ENCODE data around the gene GMEB1. TPM values are rescaled to one million over a fixed set of nuclear protein-coding genes. Genes with fewer than 3 reads are reported as not detected.
"Not testable (repeated sequence)": the region's sequence is repeated elsewhere in the genome, so short reads cannot be mapped to it uniquely, and the experiment has no call there.

The GMEB1 gene
- total RNA-seq, 1 donor from 2014 or later, result 12.4 TPM

DNA sequence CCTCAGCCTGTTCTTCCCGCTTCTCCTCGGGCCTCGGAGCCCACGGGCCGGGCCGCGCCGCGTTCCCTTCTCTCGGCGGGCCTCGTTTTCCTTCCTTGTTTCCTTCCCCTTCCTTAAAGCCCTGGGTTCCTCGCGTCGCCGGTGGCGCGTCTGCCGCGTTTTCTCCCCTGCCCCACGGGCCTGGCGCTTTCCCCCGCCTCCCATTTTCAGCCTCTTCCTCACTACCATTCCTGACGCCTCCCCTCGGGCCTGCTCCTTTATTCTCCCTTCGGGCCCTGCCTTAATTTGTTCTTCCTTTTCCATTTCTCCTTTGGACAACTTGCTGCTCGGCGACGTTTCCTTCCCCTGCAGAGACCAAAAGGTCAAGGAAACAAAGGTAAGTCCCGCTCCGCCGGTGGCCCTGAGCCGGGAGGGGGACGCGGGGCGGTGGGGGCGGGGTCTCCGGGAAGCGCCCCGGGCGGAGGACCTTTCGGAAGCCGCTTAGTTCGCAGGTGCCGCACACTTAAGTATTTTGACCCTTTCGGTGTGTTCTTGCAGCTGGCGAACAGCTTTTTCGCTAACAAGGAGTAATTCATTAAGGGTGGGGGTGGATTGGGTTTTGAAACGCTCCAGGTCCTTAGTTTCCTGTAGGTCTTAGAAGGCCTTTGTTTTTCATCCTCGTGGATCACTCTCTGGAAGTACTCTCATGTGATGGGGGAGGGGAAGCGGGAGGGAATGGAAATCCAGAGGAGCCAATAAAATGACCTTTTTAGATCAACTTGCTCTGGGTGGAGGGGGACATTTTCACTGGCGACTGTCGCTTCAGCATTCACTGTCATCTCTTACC lies 68.9 kb downstream of the GMEB1 start:
- no peak for ATAC-seq
- DNase-seq (ENCODE audit: low spot score), result no peak
- intact Hi-C loops (cut with DNase I), result no loop called here

GRCh38 chr1:28740118-28740517 lies 71.5 kb downstream of the GMEB1 start:
- ATAC-seq (no peak), DNase-seq (ENCODE audit: low spot score) (no peak)
- intact Hi-C loops (cut with DNase I), result no loop called here

DNA sequence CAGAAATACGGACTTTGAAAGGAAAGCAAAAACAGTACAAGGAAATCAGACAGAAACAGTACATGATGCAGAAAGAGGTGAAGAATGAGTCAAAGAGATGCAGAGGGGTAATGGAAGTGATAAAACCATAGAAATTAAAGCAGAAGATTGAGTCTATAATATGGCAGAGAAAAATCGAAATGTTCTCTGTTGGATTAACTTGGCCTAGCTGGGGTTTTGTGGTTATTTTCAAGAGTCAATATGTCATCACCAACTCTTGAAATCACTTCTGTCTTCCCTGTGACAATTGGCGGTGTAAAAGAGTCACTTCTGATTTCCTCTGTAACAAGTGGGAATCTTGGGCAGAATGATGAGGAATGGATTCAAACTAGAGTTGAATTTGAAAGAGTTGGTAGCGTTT lies 75.6 kb downstream of the GMEB1 start:
- no peak for DNase-seq (ENCODE audit: low spot score)
- intact Hi-C loops (cut with DNase I), result no loop called here
- no peak for ATAC-seq

DNA sequence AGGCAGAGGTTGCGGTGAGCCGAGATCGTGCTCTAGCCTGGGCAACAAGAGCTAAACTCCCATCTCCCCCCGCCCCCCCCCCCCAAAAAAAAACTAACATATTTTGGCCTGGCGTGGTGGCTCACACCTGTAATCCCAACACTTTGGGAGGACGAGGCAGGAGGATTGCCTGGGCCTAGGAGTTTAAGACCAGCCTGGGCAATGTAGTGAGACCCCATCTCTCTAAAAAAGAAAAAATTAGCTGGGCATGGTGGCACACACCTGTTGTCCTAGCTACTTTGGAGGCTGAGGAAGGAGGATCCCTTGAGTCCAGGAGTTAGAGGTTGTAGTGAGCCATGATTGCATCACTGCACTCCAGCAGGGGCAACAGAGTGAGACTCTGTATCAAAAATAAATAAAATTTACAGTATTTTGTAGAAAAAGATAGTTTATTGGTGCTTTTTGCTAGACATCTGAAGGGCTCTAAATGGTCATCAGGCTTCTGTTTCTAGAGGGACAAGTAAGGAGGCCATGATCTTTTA lies 77.1 kb downstream of the GMEB1 start:
- intact Hi-C loops (cut with DNase I), result no loop called here
- ATAC-seq (no peak), DNase-seq (ENCODE audit: low spot score) (no peak)

- intact Hi-C loops (cut with DNase I), result no loop called here
- no peak for ATAC-seq
Observed at GRCh38 chr1:28750330-28750729, 81.7 kb downstream of the GMEB1 start.

GRCh38 chr1:28750771-28751294 lies 82.2 kb downstream of the GMEB1 start:
- ATAC-seq; DNase-seq (ENCODE audit: low spot score); intact Hi-C loops (cut with DNase I): not testable (repeated sequence)

More at GRCh38 chr1:28750330-28750729, 81.7 kb downstream of the GMEB1 start:
- DNase-seq (ENCODE audit: low spot score), result no peak

GRCh38 chr1:28751315-28752060 lies 82.9 kb downstream of the GMEB1 start:
- ATAC-seq, result no peak
- intact Hi-C loops (cut with DNase I), result no loop called here
- DNase-seq (ENCODE audit: low spot score), result no peak

DNA sequence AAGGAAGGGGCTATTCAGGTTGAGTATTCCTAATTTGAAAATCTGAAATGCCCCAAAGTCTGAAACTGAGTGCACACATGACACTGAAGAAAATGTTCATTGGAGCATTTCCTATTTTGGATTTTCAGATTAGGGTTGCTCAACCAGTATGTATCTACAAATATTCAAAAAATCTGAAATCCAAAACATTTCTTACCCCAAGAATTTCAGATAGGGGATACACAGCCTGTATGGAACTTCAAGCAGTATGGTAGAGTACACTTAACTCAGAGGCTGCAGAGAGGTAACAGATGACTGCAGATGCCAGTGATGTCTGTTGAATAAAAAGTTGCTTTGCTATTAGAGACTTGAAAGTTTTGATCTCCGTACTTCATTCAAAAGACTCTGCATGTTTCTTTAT lies 87.1 kb downstream of the GMEB1 start:
- no peak for DNase-seq (ENCODE audit: low spot score)
- no peak for ATAC-seq
- intact Hi-C loops (cut with DNase I), result no loop called here

- ATAC-seq, result no peak
- intact Hi-C loops (cut with DNase I), result no loop called here
- DNase-seq (ENCODE audit: low spot score), result no peak
Observed at GRCh38 chr1:28756846-28757245, 88.3 kb downstream of the GMEB1 start.

DNA sequence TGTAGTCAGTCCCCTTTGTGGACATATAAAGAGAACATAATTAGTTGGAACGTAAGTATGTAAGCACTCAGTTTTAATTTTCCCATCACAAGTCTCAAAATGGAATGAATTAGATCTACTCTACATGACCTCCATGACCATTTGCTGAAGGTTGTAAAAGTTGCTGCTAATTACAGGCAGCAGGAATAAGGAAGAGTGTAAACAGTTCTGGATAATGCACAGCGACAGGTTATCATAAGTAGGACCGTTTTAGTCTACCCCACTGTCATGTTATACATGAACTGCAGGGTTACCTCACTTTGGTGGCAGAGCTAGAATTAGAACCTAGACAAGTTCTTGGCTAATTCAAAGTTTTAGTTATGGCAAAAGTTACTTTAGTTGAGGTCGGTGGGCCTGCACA lies 89.8 kb downstream of the GMEB1 start:
- DNase-seq (ENCODE audit: low spot score) (no peak), ATAC-seq (no peak)
- intact Hi-C loops (cut with DNase I), result no loop called here

GRCh38 chr1:28759257-28759656 lies 90.7 kb downstream of the GMEB1 start:
- DNase-seq (ENCODE audit: low spot score), result no peak
- no peak for ATAC-seq

GRCh38 chr1:28761189-28761588 lies 92.6 kb downstream of the GMEB1 start:
- no peak for ATAC-seq
- no peak for DNase-seq (ENCODE audit: low spot score)
- intact Hi-C loops (cut with DNase I), result no loop called here

More at GRCh38 chr1:28759257-28759656, 90.7 kb downstream of the GMEB1 start:
- intact Hi-C loops (cut with DNase I), result no loop called here

DNA sequence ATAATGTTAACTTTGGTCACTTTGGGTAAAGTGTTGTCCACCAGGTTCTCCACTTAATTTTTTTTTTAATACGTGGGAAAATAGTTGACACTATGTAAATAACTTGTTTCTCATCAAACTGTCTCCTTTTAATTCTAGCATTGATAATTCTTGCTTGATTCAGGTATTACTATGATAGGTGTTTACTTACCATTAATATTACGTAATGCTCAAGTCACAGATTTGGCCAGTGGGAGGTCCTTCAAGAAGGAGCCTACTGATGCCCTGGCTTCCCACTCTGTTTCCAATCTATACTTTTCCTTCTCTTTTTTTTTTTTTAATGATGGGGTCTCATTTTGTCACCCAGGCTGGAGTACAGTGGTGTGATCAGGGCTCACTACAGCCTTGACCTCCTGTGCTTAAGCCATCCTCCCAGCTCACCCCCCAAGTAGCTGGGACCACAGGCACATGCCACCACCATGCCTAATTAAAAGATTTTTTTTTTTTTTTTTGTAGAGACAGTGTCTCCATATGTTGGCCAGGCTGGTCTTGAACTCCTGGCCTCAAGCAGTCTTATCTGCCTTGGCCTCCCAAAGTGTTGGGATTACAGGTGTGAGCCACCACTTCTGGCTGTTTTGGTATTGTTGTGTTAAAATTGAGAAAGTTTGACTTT lies 98.1 kb downstream of the GMEB1 start:
- intact Hi-C loops (cut with DNase I), result no loop called here
- DNase-seq (ENCODE audit: low spot score) (no peak), ATAC-seq (no peak)

Other genes starting within 250 kb of the GMEB1 start
- 10.7 TPM for gene RCC1, start 162.7 kb upstream of the GMEB1 start, total RNA-seq
- gene TRNAU1AP, start 115.7 kb upstream of the GMEB1 start, total RNA-seq, result 31.0 TPM
- 5.8 TPM for gene RAB42, start 76.5 kb upstream of the GMEB1 start, total RNA-seq
- gene TAF12, start 25.7 kb upstream of the GMEB1 start, total RNA-seq, result 17.7 TPM
- gene RNU11, start 20.2 kb upstream of the GMEB1 start, total RNA-seq, result not detected
- 51.8 TPM for gene YTHDF2, start 68.2 kb downstream of the GMEB1 start, total RNA-seq
- not detected for gene OPRD1, start 143.4 kb downstream of the GMEB1 start, total RNA-seq
- gene EPB41, start 245.8 kb downstream of the GMEB1 start, total RNA-seq, result 49.3 TPM